IPS-15b (cell line): Measurements from ENCODE around the gene GPR137B.

Experiments used
- H3K27me3 ChIP-seq: one replicate; pipeline ENCODE4 v1.6.1; 2013; ENCODE audit warnings: low read length; ENCODE audit not compliant: control insufficient read depth, insufficient read depth
- H3K36me3 ChIP-seq: one replicate; pipeline ENCODE4 v1.6.1; 2013; ENCODE audit warnings: low read length; ENCODE audit not compliant: control insufficient read depth, insufficient read depth
- H3K4me1 ChIP-seq: one replicate; pipeline ENCODE4 v1.6.1; 2013; ENCODE audit warnings: mild to moderate bottlenecking, low read length; ENCODE audit not compliant: control insufficient read depth, insufficient read depth
- H3K4me3 ChIP-seq: one replicate; pipeline ENCODE4 v1.5.1; 2013; ENCODE audit warnings: low read depth, low read length
- H3K9ac ChIP-seq: one replicate; pipeline ENCODE4 v1.6.1; 2013; ENCODE audit warnings: low read depth, mild to moderate bottlenecking, low read length
- H3K9me3 ChIP-seq: one replicate; pipeline ENCODE4 v1.6.1; 2013; ENCODE audit warnings: mild to moderate bottlenecking, low read length; ENCODE audit not compliant: control insufficient read depth, insufficient read depth

GPR137B gene

DNA sequence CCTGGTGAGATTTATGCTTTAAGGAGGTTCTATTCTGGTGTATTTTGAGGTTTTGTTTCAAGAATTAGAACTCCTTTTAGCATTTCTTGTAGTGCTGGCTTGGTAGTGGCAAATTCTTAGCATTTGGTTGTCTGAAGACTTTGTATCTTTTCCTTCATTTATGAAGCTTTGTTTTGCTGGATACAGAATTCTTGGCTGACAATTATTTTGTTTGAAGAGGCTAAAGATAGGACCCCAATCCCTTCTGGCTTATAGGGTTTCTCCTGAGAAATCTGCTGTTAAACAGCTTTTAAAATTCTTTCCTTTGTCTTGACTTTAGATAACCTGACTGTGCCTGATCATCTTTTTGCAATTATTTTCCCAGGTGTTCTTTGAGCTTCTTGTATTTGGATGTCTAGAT lies 58.6 kb downstream of the GPR137B start:
- Histone ChIP-seq H3K9ac (no peak overlapping the region), H3K36me3 (no peaks in the 10 kb centered on the region), H3K9me3 (no peaks in the 10 kb centered on the region), H3K4me3 (no peak overlapping the region), H3K27me3 (no peaks in the 10 kb centered on the region), H3K4me1 (no peaks in the 10 kb centered on the region)

DNA sequence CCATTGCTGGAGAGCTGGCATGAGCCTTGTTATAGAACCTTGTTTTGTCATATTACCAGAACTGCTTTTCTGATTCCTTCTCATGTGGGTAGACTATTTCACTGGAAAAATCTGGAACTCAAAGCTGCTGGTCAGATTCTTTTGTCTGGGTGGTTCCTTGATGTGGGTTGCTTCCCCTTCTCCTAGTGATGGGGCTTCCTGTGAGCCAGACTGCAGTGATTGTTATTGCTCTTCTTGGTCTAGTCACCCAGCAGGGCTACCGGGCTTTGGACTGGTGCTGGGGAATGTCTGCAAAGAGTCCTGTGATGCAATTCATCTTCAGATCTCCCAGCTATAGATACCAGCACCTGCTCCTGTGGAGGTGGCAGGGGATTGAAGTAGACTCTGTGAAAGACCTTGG lies 59.4 kb downstream of the GPR137B start:
- no peaks in the 10 kb centered on the region for H3K4me1 ChIP-seq
- no peaks in the 10 kb centered on the region for H3K36me3 ChIP-seq
- H3K9ac ChIP-seq = no peak overlapping the region
- no peaks in the 10 kb centered on the region for H3K9me3 ChIP-seq
- H3K27me3 ChIP-seq = no peaks in the 10 kb centered on the region
- no peak overlapping the region for H3K4me3 ChIP-seq

DNA sequence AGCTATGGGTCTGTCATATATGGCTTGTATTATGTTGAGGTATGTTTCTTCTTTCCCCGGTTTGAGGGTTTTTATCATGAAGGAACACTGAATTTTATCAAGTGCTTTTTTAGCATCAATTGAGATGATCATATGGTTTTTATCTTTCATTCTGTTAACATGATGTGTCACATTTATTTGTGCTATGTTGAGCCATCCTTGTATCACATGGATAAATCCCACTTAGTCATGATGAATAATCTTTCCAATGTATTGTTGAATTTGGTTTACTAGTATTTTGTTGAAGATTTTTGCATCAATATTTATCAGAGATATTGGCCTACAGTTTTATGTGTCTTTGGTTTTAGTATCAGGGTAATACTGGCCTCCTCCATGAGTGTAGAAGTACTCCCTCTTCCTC lies 61.7 kb downstream of the GPR137B start:
- Histone ChIP-seq H3K9me3 (no peaks in the 10 kb centered on the region), H3K4me1 (no peaks in the 10 kb centered on the region), H3K9ac (no peak overlapping the region), H3K36me3 (no peaks in the 10 kb centered on the region), H3K4me3 (no peak overlapping the region), H3K27me3 (no peaks in the 10 kb centered on the region)

DNA sequence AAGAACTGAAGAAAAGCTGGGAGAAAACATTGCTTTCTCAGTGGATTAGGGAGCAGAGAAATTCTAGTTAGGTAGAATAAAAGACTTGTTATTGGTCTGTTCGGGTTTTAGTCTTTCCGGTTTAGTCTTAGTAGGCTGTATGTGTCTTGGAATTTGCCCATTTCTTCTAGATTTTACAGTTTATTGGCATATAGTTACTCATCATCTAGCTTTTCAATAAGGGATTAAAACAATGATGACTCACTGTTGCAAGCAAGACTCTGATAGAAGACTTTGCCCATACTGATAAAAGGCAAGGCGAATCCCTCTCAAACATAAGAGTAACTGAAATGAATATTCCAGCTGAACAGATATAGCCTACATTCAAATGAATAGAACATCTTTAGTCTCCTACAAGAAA lies 62.3 kb downstream of the GPR137B start:
- H3K9ac ChIP-seq = no peak overlapping the region
- H3K36me3 ChIP-seq = no peaks in the 10 kb centered on the region
- H3K9me3 ChIP-seq = no peaks in the 10 kb centered on the region
- no peaks in the 10 kb centered on the region for H3K27me3 ChIP-seq
- no peaks in the 10 kb centered on the region for H3K4me1 ChIP-seq
- H3K4me3 ChIP-seq = no peak overlapping the region

DNA sequence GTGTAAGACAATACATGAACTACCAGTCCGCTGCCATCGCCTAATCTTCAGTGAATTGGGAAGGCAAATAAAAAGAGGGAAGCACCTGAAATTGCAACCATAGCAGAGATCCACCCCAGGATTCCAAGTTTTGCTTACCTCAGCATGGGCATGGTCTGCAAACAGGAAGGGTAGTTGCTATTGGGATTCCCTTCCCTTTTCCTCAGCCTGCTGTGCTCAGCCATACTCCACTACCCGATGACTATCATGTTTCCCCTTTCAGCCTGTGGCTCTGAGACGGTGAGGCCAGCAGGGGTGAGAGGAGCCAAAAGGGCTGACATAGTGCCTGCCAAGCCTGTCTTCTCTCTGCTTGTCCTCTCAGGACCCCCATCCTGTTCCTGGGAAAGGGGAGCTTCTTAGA lies 64.2 kb downstream of the GPR137B start:
- Histone ChIP-seq H3K9me3 (no peaks in the 10 kb centered on the region), H3K4me3 (no peak overlapping the region), H3K9ac (no peak overlapping the region), H3K4me1 (no peaks in the 10 kb centered on the region), H3K27me3 (no peaks in the 10 kb centered on the region), H3K36me3 (no peaks in the 10 kb centered on the region)

DNA sequence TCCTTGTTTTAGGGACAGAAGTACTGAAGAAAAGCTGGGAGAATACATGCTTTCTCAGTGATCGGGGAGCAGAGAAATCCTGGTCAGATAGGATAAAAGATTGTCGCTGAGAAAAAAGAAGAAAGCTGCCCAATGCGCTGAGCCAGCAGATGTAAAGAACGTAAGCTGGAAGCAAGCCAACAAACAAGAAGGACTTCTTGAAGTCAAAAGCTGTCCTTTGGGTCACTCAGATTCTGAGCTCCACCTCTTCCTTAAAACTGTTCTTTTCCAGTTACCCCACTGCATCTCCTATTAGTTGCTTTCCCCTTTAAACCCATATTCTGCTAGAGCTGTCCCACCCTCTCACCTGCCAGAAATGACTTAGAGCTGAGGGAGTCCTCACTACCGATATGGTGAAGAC lies 64.8 kb downstream of the GPR137B start:
- H3K4me1 ChIP-seq = no peaks in the 10 kb centered on the region
- H3K4me3 ChIP-seq = no peak overlapping the region
- H3K36me3 ChIP-seq = no peaks in the 10 kb centered on the region
- no peak overlapping the region for H3K9ac ChIP-seq
- no peaks in the 10 kb centered on the region for H3K9me3 ChIP-seq
- H3K27me3 ChIP-seq = no peaks in the 10 kb centered on the region

DNA sequence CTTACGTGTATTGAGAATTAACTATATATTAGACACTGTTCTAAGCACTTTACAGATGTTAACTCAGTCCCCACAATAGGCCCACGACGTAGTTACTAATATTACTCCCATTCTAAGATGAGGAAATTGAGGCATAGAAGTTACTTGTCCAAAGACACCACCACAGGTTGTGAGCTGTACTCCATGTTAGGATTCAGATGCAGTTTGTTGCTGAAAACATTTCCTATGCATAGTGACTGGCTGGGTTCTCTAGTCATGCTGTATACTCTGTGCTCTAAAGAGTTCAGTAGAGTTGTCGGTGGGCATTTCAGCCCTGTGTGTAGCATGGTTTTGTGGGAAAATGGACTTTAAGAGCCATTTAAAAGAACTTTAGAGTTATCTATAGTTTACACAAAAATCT lies 65.2 kb downstream of the GPR137B start:
- H3K9ac ChIP-seq = no peak overlapping the region
- H3K36me3 ChIP-seq = no peaks in the 10 kb centered on the region
- no peaks in the 10 kb centered on the region for H3K27me3 ChIP-seq
- H3K4me3 ChIP-seq = no peak overlapping the region
- H3K4me1 ChIP-seq = no peaks in the 10 kb centered on the region
- H3K9me3 ChIP-seq = no peaks in the 10 kb centered on the region

DNA sequence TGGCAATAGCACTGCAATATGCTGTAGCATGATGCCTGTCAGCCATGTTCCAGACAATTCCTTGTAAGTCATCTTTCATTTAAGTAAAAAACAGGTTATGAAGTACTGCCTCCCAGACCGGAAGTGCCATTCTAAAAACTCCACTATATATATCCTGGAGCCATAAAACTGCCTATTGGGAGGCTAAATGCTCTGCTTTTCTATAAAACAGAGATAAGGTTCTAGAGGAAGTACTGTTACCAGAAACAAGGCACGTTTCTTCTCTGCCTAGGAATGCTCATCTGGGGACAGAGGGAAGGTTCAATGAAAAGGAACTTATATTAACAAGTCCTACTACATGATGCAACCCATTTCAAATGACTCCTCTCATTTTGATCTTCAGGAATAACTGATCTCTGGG lies 66.8 kb downstream of the GPR137B start:
- Histone ChIP-seq H3K36me3 (no peaks in the 10 kb centered on the region), H3K27me3 (no peaks in the 10 kb centered on the region), H3K4me3 (no peak overlapping the region), H3K4me1 (no peaks in the 10 kb centered on the region), H3K9ac (no peak overlapping the region), H3K9me3 (no peaks in the 10 kb centered on the region)

DNA sequence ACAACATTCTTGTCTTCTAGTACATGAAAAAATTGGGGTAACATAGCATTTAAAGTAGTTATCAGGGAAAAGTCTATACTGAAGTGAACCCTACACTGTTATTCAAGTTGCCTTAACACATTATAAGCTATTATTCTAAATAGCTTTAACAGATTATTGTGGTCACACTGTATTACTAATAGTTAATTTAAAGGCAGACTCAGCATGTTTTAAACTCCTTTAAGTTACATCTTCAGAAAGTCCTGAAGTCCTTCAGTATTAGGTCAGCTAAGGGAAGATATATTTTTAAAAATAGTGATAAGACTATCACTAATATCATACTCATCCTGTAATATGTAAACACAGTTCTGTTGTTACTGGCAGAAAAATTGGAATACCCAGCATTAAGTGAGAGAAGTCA lies 67.4 kb downstream of the GPR137B start:
- no peak overlapping the region for H3K4me3 ChIP-seq
- no peak overlapping the region for H3K9ac ChIP-seq
- no peaks in the 10 kb centered on the region for H3K4me1 ChIP-seq
- H3K36me3 ChIP-seq = no peaks in the 10 kb centered on the region
- no peaks in the 10 kb centered on the region for H3K9me3 ChIP-seq
- no peaks in the 10 kb centered on the region for H3K27me3 ChIP-seq

DNA sequence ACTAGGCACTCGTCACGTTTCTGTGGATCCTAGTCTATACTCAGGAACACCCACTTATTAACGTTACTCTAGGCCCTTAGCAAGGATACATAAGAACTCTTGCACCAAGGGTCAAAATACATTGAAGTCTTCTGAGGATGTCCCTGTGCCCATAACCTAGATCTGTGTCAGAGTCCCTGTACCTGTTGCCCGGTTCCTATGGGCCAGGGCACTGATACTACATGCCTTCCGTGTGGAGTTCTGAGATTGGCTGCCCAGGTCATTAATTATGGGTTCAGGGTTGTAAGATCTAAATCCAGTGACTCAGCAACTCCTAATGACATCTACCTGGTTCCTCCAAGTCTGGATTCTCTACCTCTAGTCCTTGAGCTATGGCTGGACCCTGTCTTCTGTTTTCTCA lies 69.5 kb downstream of the GPR137B start:
- Histone ChIP-seq H3K9me3 (no peaks in the 10 kb centered on the region), H3K4me1 (no peaks in the 10 kb centered on the region), H3K36me3 (no peaks in the 10 kb centered on the region), H3K27me3 (no peaks in the 10 kb centered on the region), H3K4me3 (no peak overlapping the region), H3K9ac (no peak overlapping the region)

DNA sequence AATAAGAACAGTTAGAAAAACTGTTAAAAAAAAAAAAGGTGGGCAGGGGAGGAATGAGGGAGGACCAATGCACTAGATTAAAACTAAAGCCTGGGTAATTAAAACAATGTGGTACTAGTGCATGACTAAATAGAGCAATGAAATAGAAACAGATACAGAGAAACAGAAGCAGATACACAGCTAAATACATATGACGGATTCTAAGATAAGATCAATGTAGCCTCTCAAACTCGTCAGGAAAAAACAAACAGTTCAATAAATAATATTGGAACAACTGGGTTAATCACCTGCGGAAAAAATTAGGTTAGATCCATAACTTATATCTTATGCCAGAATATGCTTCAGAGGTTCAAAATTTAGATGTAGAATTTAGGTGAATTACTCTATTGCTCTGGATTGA lies 71.2 kb downstream of the GPR137B start:
- Histone ChIP-seq H3K4me1 (no peaks in the 10 kb centered on the region), H3K4me3 (no peak overlapping the region), H3K27me3 (no peaks in the 10 kb centered on the region), H3K9ac (no peak overlapping the region), H3K9me3 (no peaks in the 10 kb centered on the region), H3K36me3 (no peaks in the 10 kb centered on the region)

DNA sequence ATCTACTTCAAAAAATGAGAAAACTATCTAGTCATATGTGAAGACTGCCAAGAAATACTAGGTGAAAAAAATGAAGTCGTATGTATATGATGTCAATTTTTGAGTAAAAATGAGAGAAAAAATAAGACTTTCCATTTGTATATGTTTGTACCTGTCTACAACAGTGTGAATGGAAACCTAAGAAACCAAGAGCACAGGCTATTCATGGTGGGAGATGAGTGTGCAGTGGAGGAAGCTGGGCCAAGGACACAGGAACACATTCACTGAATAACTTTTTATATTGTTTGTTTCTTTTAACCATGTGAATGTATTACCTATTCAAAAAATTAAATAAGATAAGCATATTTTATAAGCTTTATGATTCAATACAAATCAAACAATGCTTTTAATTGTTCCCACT lies 72.4 kb downstream of the GPR137B start:
- Histone ChIP-seq H3K4me1 (no peaks in the 10 kb centered on the region), H3K4me3 (no peak overlapping the region), H3K27me3 (no peaks in the 10 kb centered on the region), H3K9me3 (no peaks in the 10 kb centered on the region), H3K9ac (no peak overlapping the region), H3K36me3 (no peaks in the 10 kb centered on the region)

DNA sequence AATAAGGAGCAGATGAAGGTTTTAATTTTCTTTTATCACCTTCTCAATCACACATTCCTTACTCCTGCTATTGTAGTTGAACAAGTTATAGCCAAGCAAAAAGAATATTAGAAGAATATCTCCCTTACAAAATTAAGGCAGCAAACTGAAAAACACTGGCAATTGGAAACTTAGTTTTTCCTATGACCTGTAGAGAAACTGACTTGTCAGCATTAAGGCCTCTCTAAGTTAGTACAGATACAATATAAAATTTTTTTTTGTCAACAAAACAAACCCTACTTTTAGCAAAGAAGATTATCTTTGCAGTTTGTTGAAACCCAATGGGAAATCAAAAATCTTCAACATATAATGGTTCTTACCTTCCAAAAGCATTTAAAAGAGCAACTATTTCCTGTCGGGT lies 78.1 kb downstream of the GPR137B start:
- H3K9me3 ChIP-seq = no peaks in the 10 kb centered on the region
- no peaks in the 10 kb centered on the region for H3K36me3 ChIP-seq
- H3K4me1 ChIP-seq = no peaks in the 10 kb centered on the region
- H3K4me3 ChIP-seq = no peak overlapping the region
- H3K27me3 ChIP-seq = no peaks in the 10 kb centered on the region
- no peak overlapping the region for H3K9ac ChIP-seq
